ENCODE results near the gene TSKS.

GRCh38 chr19:49800771-49801170 is 37.7 kb upstream of the TSKS start:
- no peak for TF ChIP-seq CTCF (conservative IDR thresholded peaks at IDR 0.05; ENCODE audit: low read length)
- no peak for TF ChIP-seq EZH2phosphoT487 (IDR thresholded peaks at IDR 0.05; ENCODE audit: borderline replicate concordance, low read depth, low read length)

Measured in OCI-LY7 (cell line).